Stimulated activated CD4-positive, alpha-beta T cell treated with anti-CD3 and anti-CD28 coated beads, Interleukin-15, amount 100 ng/mL, for 24 hours (primary cell): ENCODE data around the gene NELL2.
"Not testable (repeated sequence)": the region's sequence is repeated elsewhere in the genome, so short reads cannot be mapped to it uniquely, and the experiment has no call there.

Experiments
- DNase-seq: peaks from one replicate; pipeline ENCODE4 v3.0.0-alpha.2; 2020

Gene NELL2

DNA sequence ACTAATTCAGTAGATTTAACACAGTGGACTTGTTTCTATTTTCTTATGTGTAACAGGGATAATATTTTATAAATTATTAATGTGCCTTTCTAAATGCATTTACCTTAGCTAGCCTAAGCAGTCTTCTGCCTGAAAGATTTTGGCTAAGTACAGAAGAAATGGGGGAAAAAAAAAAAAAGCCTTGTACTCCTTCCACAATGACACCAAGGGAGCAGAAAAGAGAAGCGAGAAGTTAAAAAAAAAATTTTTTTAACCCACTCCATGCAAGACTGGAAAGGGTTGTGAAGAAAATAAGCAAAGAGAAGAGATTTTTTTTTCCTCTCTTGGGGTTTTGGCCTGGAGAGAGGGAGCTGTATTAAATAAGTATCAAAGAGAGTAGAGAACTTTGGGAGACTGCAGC is 28.7 kb downstream of the NELL2 start:
- DNase-seq: no peak

- DNase-seq: no peak
Measured at GRCh38 chr12:44846826-44847225, 29.3 kb downstream of the NELL2 start.

DNA sequence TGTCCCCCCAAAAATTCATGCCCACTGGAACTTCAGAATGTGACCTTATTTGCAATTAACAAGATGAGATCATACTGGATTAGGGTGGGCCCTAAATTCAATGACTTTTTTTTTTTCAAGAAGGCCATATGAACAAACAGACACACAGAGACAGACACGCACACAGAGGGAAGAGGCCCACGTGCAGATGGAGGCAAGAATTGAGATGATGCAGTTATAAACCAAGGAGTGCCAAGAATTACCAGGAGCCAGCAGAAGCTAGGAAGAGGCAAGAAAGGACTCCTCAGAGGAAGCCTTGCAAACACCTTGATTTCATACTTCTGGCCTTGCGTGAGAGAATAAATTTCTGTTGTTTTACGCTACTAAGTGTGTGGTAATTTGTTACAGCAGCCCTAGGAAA is 33.4 kb downstream of the NELL2 start:
- DNase-seq: no peak

DNA sequence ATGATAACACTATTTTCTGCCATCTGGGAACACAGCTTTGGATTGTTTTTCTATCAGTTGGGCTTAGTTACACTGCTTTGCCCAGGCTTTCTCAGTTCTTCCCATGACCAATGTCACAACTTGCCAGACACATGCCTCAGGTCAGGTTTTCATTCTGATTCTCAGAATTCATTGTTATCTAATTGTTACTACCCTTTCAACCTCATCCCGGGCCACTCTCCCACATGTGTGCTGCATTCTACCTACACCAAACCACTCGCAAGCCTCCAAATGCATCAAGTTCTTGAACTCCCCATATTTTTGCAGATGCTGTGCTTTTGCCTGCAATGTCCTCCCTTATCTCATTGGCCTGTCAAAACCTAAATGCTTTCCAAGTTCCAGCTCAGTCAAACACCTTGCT is 36.3 kb downstream of the NELL2 start:
- no peak for DNase-seq

- DNase-seq: no peak
Measured at GRCh38 chr12:44837114-44837755, 38.9 kb downstream of the NELL2 start.

GRCh38 chr12:44835641-44836379 is 40.3 kb downstream of the NELL2 start:
- no peak for DNase-seq

GRCh38 chr12:44834996-44835395 is 41.1 kb downstream of the NELL2 start:
- DNase-seq: not testable (repeated sequence)

- DNase-seq: no peak
Measured at GRCh38 chr12:44833561-44833960, 42.6 kb downstream of the NELL2 start.

- DNase-seq: no peak
Measured at GRCh38 chr12:44830566-44831055, 45.5 kb downstream of the NELL2 start.

- DNase-seq: no peak
Measured at GRCh38 chr12:44829045-44829444, 47.1 kb downstream of the NELL2 start.

GRCh38 chr12:44827832-44828438 is 48.2 kb downstream of the NELL2 start:
- no peak for DNase-seq

GRCh38 chr12:44821702-44822101 is 54.4 kb downstream of the NELL2 start:
- DNase-seq: not testable (repeated sequence)

- no peak for DNase-seq
Measured at GRCh38 chr12:44819884-44820283, 56.2 kb downstream of the NELL2 start.

GRCh38 chr12:44817687-44818086 is 58.4 kb downstream of the NELL2 start:
- DNase-seq: no peak

GRCh38 chr12:44816446-44817017 is 59.6 kb downstream of the NELL2 start:
- DNase-seq: no peak

DNA sequence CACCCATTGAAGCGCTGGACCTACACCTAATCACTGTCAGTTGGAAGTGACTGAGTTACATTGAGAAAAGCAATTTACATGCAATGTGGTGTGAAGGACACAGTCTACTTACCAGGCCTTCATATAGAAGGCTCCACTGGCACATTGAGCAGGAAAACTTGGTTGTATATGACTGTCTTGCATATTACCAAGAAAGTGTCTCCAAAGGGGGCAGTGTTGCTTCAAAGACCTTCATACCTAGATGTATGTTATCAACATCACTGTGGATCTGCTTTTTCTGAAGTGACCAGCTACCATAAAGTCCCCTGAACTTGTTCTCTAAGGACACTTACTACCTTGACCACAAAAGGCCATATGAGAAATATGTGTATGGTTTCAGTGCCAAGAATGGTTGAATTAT is 64.1 kb downstream of the NELL2 start:
- DNase-seq: peak; percentile 31

DNA sequence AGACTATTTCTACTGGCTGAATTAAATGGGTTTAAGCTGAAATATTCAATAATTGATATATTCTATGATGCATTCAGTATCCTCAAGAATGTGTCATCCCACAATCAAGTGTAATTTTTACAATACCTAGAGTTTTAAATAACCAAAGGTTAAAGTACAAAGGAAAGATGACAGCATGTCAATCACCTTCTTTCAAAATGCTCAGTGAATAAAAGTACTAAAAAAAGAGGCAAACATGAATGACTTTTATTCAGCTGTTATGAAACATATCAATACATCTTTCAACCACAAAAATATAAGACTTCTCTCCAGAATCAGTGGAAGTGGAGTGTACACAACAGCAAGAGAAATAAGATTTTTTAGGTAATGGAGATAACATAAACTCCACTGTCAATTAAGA is 72.0 kb downstream of the NELL2 start:
- no peak for DNase-seq

DNA sequence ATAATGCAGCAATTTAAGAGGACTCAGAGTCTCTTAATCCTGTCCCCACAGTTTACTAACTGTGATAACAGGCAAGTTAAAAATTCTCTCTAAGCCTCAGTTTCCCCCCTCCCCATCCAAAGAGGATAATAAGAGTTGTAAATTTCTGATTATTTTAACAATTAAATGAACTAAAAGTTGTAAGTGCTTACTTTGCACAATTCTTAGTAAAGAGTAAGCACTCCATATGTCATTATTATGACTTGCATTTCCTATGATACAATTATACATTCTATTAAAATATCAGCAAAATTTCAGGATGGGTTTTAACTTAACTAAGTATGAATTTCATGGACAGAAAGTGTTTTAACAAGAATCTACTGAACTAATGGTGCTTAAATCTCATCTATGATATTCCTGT is 80.1 kb downstream of the NELL2 start:
- no peak for DNase-seq

- DNase-seq: no peak
Measured at GRCh38 chr12:44788731-44789130, 87.4 kb downstream of the NELL2 start.

- DNase-seq: no peak
Measured at GRCh38 chr12:44780221-44780790, 95.8 kb downstream of the NELL2 start.

GRCh38 chr12:44779766-44780165 is 96.3 kb downstream of the NELL2 start:
- DNase-seq: no peak

DNA sequence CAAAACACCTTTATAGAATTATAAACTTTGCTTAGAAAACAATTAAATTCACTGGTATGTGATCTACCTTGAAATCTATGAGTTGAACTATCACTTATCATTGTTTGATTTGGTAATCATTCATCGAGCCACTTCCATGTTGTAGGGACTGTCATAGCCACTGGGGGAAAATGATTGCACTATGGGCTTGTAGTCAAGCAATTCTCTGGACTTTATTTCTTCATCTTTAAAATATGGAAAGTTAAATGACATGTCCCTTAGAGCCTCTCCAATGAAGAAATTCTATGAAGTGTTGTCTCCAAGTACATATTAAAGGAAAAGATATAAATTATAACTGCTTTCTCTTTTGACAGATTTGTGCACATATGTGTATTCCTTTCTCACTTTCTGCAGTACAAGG is 97.3 kb downstream of the NELL2 start:
- no peak for DNase-seq

- DNase-seq: no peak
Measured at GRCh38 chr12:44777044-44777443, 99.1 kb downstream of the NELL2 start.
